ENCODE data around the gene GAL3ST3.

DNA sequence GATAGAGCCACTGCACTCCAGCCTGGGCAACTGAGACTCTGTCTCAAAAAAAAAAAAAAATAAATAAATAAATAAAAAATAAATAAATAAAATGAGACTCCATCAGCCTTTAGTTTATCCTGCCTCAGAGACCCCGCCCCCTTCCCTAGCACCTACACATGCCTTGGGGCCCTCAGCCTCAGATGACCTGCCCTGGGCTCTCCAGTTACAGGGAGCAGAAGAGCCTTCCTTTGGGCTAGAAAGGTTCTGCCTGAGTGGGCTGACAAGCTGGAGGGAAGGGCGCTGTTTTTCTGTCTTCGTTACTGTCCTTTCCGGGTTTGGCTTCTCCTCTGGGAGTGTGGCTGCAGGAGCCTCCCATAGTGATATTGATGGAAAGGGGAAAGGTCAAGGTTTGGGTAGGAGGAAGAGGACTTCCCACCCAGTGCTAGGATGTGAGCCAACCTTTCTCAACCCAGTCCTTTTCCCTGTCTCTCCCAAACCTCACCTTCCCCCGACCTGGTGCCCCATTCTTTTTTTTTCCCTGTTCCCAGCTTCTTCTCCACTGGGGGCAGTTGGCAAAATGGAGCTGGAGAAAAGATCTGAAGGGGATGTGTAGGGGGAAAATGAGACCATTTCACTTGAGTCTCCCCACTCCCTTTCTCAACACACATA lies 1.7 kb upstream of the GAL3ST3 start:
- TF ChIP-seq, protein P1, sequence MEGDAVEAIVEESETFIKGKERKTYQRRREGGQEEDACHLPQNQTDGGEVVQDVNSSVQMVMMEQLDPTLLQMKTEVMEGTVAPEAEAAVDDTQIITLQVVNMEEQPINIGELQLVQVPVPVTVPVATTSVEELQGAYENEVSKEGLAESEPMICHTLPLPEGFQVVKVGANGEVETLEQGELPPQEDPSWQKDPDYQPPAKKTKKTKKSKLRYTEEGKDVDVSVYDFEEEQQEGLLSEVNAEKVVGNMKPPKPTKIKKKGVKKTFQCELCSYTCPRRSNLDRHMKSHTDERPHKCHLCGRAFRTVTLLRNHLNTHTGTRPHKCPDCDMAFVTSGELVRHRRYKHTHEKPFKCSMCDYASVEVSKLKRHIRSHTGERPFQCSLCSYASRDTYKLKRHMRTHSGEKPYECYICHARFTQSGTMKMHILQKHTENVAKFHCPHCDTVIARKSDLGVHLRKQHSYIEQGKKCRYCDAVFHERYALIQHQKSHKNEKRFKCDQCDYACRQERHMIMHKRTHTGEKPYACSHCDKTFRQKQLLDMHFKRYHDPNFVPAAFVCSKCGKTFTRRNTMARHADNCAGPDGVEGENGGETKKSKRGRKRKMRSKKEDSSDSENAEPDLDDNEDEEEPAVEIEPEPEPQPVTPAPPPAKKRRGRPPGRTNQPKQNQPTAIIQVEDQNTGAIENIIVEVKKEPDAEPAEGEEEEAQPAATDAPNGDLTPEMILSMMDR (IDR thresholded peaks at IDR 0.05), result no peak
- no peak for TF ChIP-seq POLR2A (IDR thresholded peaks at IDR 0.05)

All from uterus (tissue), 2 donors.